ENCODE data around the gene SFXN4. TPM values are rescaled to one million over a fixed set of nuclear protein-coding genes. Genes with fewer than 3 reads are reported as not detected.

Gene SFXN4, protein sequence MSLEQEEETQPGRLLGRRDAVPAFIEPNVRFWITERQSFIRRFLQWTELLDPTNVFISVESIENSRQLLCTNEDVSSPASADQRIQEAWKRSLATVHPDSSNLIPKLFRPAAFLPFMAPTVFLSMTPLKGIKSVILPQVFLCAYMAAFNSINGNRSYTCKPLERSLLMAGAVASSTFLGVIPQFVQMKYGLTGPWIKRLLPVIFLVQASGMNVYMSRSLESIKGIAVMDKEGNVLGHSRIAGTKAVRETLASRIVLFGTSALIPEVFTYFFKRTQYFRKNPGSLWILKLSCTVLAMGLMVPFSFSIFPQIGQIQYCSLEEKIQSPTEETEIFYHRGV
- total RNA-seq (2014; rRNA removed; shearing (Covaris generic); ENCODE audit: low replicate concordance): 24.4 and 28.6 TPM in 2 replicates

GRCh38 chr10:119165171-119166117, at the start of gene SFXN4:
Gene SFXN4, minus strand, starts transcription at chr10:119165714. Its CDS starts 67 bp downstream, at chr10:119165647.
- peak within 1 kb of the TSS; percentile 76 for H3K4me3 ChIP-seq
- DNase-seq: peak; percentile 77
- H3K9me3 ChIP-seq: no peaks in the 10 kb centered on the region
- peaks cover 44% of the 10 kb centered on the region for H3K36me3 ChIP-seq
- no peaks in the 10 kb centered on the region for H3K27me3 ChIP-seq

DNA sequence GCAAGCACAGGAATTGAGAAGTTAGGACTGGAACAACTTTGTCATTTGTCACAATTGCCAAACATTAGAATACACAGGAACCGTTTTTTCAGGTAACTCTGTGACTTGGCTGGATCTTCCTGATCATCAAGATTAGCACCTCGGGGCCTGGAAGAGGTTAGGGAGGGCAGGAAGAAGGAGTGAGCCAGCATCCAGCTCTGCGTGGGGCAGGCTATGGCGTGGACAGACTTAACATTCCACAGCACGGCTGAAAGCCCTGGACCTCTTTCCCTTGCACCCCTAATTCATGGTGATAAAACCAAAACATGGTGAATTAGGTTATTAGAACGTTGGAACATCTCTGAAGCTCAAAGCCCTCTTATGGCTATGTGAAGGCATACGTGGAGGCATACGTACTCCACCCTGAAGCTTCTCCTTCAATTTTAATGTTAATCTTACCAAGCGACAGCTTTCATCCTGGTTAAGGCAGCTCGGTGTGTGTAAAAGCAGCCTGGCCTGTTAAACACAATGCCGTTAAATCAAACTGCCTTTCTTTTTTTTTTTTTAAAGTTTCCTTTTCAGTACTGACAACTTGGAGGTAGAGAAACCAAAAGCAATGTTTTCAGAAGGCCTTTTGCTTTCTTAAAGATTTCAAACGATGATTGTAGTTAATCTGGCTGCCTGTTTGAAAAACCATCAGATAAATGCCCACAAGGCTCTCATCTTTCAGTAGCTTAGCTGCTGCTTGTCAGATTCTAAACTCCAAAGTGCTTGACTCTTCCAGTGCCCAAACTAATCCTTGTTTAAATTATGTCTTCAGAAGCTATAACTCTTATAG, 46.3 kb upstream of the SFXN4 start:
- DNase-seq: no peak
- H3K27me3 ChIP-seq: no peaks in the 10 kb centered on the region
- no peaks in the 10 kb centered on the region for H3K9me3 ChIP-seq
- peaks cover 14% of the 10 kb centered on the region for H3K36me3 ChIP-seq
- H3K4me3 ChIP-seq: no peak overlapping the region

DNA sequence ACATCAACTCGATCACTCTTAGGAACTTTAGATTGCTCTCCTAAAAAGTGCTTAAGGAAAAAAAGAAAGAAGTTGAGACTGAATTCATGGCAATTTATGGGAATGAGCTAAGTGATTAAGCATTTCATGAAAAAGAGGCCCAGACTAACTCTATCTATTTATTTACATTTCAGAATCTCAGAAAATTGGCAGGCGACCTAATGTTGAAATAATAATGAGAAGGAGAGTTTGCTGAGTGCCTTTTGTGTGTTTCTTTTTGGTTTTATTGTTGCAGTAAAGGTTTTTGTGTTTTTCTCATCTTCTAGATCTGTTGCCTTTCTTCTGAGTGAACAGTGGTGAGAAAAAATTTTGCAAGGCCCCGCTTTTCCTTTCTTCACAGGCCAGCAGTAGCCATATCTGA, 45.7 kb upstream of the SFXN4 start:
- H3K36me3 ChIP-seq: peaks cover 14% of the 10 kb centered on the region
- H3K4me3 ChIP-seq: no peak overlapping the region
- H3K9me3 ChIP-seq: no peaks in the 10 kb centered on the region
- DNase-seq: no peak
- H3K27me3 ChIP-seq: no peaks in the 10 kb centered on the region

DNA sequence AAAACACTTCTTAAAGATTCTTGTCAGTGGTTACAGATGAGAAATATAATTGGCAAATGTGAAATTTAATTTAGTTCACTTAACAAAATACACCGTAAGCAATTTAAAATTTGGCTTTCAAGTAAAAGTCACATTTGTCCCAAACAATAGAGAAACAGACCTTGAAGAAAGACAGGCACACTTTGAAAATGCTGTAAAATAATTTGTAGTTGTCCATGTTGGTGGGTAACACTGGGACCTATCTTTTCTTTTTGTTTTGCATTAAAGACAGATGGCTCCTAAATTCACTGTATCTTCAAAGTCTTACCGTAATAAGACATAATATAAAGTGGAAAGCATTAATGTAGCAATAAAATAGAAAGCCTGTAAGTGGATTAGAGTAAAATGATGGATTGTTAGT, 45.1 kb upstream of the SFXN4 start:
- Histone ChIP-seq H3K27me3 (no peaks in the 10 kb centered on the region), H3K9me3 (no peaks in the 10 kb centered on the region), H3K36me3 (peaks cover 14% of the 10 kb centered on the region), H3K4me3 (no peak overlapping the region)
- DNase-seq: no peak

- Histone ChIP-seq H3K36me3 (peaks cover 14% of the 10 kb centered on the region), H3K4me3 (peak overlapping the region; percentile 65), H3K9me3 (no peaks in the 10 kb centered on the region), H3K27me3 (no peaks in the 10 kb centered on the region)
- DNase-seq: no peak
These were observed 44.3 kb upstream of the SFXN4 start for GRCh38 chr10:119209736-119210355.

DNA sequence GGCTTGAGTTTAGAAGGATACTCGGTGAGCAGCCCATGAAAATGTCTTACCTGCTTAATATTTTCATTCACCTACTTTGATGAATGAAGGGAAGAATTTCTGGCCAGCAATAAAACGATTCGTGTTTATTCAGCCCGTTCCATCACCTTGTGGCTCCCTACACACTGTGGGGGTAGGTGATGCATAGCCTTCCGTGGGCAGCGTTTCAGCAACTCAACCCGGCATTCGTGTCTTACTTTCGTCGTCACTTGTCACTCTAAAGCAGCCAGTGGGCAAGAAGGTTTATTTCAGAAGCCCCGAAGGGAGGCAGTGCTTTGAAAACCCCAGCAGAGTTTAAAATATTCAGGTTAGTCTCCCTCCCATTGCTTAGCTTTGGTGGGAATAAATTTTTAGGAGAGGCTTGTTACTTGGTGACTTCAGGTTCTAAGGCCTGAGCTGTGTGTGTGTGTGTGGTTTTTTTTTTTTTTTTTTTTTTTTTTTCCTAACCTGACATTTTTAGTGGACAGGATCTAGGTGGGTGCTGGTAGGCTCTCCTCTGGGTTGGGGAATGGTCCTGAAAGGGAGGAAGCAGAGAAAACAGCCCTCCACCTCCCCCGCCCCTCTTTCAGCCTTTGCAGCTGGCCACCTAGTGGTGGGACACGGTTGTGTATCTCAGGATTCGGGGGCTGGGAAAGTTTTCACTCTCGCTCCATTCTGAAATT, 43.7 kb upstream of the SFXN4 start:
- Histone ChIP-seq H3K9me3 (no peaks in the 10 kb centered on the region), H3K36me3 (peaks cover 14% of the 10 kb centered on the region), H3K27me3 (no peaks in the 10 kb centered on the region), H3K4me3 (peak overlapping the region; percentile 65)
- peak; percentile 56 for DNase-seq

DNA sequence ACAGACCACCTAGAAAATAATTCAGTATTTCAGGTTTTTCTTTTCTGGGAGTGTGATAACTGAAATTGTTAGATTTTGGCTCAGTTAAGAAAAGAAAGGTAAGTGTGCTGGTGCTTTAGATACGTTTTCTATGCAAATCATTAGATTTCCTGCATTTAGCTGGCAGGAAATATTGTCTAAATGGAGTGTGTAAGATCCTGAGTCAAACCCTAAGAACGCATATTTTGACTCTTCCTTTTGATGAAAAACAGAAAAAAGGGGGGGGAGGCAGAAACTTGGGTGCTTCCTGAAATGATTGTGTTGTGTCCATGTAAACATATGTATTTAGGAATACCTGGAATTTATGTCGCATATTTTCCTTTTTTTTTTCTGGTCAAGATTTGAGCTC, 43.0 kb upstream of the SFXN4 start:
- H3K36me3 ChIP-seq: peaks cover 14% of the 10 kb centered on the region
- H3K4me3 ChIP-seq: peak overlapping the region; percentile 65
- H3K27me3 ChIP-seq: no peaks in the 10 kb centered on the region
- H3K9me3 ChIP-seq: no peaks in the 10 kb centered on the region
- no peak for DNase-seq

GRCh38 chr10:119207713-119208552, 42.4 kb upstream of the SFXN4 start:
- Histone ChIP-seq H3K27me3 (no peaks in the 10 kb centered on the region), H3K36me3 (peaks cover 11% of the 10 kb centered on the region), H3K9me3 (no peaks in the 10 kb centered on the region), H3K4me3 (peak overlapping the region; percentile 65)
- DNase-seq: peak; percentile 59

DNA sequence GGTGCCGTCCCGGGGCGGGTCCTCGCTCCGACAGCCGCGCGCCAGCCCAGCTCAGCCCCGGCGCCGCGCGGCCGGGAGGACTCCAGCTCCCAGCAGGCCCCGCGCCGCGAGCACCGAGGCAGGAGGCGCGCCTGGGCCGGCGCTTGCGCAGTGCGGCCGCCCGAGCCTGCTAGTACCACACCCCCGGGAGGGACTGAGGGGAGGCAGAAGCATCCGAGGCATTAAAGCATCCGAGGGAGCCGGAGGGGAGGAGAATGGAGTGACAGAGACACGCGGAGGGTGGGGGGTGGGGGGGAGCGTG, 41.8 kb upstream of the SFXN4 start, which contains the start of gene GRK5:
Gene GRK5, plus strand, starts transcription at position 206 of the 301 bp plus-strand sequence. CDS start 347 bp downstream, outside the sequence.
- peak within 1 kb of the TSS; percentile 65 for H3K4me3 ChIP-seq
- peaks cover 8% of the 10 kb centered on the region for H3K36me3 ChIP-seq
- H3K27me3 ChIP-seq: no peaks in the 10 kb centered on the region
- peak; percentile 97 for DNase-seq
- H3K9me3 ChIP-seq: no peaks in the 10 kb centered on the region

GRCh38 chr10:119206603-119207365, 41.3 kb upstream of the SFXN4 start:
- Histone ChIP-seq H3K36me3 (peaks cover 3% of the 10 kb centered on the region), H3K27me3 (no peaks in the 10 kb centered on the region), H3K9me3 (no peaks in the 10 kb centered on the region), H3K4me3 (peak overlapping the region; percentile 65)
- DNase-seq: peak; percentile 70

GRCh38 chr10:119205894-119206602, 40.5 kb upstream of the SFXN4 start:
- Histone ChIP-seq H3K4me3 (peak overlapping the region; percentile 65), H3K36me3 (no peaks in the 10 kb centered on the region), H3K9me3 (no peaks in the 10 kb centered on the region), H3K27me3 (no peaks in the 10 kb centered on the region)
- DNase-seq: peak; percentile 38

- Histone ChIP-seq H3K4me3 (no peak overlapping the region), H3K36me3 (no peaks in the 10 kb centered on the region), H3K27me3 (no peaks in the 10 kb centered on the region), H3K9me3 (no peaks in the 10 kb centered on the region)
- DNase-seq: no peak
These were observed 37.5 kb upstream of the SFXN4 start for GRCh38 chr10:119203006-119203405.

- Histone ChIP-seq H3K36me3 (no peaks in the 10 kb centered on the region), H3K4me3 (no peak overlapping the region), H3K9me3 (no peaks in the 10 kb centered on the region), H3K27me3 (no peaks in the 10 kb centered on the region)
- DNase-seq: no peak
These were observed 35.7 kb upstream of the SFXN4 start for GRCh38 chr10:119201233-119201632.

Data from MG63 (cell line).